PC-9 (cell line): ENCODE data around the gene BIRC5. TPM values are rescaled to one million over a fixed set of nuclear protein-coding genes. Genes with fewer than 3 reads are reported as not detected.

ENCODE experiments used
- BruUV-seq: library from RNA; stranded (reverse); fragments of 400-500 nt; replicated peaks from 2 replicates; lab custom pipeline; 2021; lab: Mats Ljungman, UMichigan
- CTCF ChIA-PET: fragments of 300-600 bp; sonication (Branson Sonifier 250); formaldehyde crosslinking; loops from one replicate; lab custom pipeline; 2022; ENCODE audit warnings: antibody characterized with exemption; lab: Charles Lee
- POLR2A ChIA-PET: fragments of 300-600 bp; sonication (Branson Sonifier 250); formaldehyde crosslinking; loops from one replicate; lab custom pipeline; 2022; ENCODE audit warnings: antibody characterized with exemption; ENCODE audit not compliant: unreplicated experiment; lab: Charles Lee
- DNase-seq, 2 experiments: peaks; one replicate each; pipeline versions ENCODE4 v3.0.0 to v3.0.0-alpha.2; 2015 to 2022; ENCODE audit warnings: mixed read lengths in 1 of 2
- H2AFZ ChIP-seq: fragments of 200-600 bp; sonication (generic); 2 replicates; pipeline ENCODE4 v1.8.1; 2017; ENCODE audit warnings: antibody characterized with exemption
- H3F3A ChIP-seq: fragments of 200-600 bp; sonication (generic); 2 replicates; pipeline ENCODE4 v1.8.1; 2017; ENCODE audit warnings: antibody characterized with exemption, mild to moderate bottlenecking, low read depth; ENCODE audit not compliant: insufficient read depth
- H3K27ac ChIP-seq: fragments of 200-600 bp; sonication (generic); 2 replicates; pipeline ENCODE4 v1.6.1; 2016; ENCODE audit warnings: mixed run types
- H3K27me3 ChIP-seq: fragments of 200-600 bp; sonication (generic); 2 replicates; pipeline ENCODE4 v1.6.1; 2016; ENCODE audit warnings: low read depth, mixed run types; ENCODE audit not compliant: insufficient read depth
- H3K36me3 ChIP-seq: fragments of 200-600 bp; sonication (generic); 2 replicates; pipeline ENCODE4 v1.6.1; 2016; ENCODE audit warnings: low read depth, mixed run types
- H3K4me1 ChIP-seq: fragments of 200-600 bp; sonication (generic); replicated peaks from 2 replicates; pipeline ENCODE4 v1.6.1; 2016; ENCODE audit warnings: mixed run types; ENCODE audit not compliant: insufficient read depth
- H3K4me2 ChIP-seq: fragments of 200-600 bp; sonication (generic); 2 replicates; pipeline ENCODE4 v1.6.1; 2017; ENCODE audit warnings: mixed run types
- H3K4me3 ChIP-seq: fragments of 200-600 bp; sonication (generic); 2 replicates; pipeline ENCODE4 v1.6.1; 2016; ENCODE audit warnings: mixed run types
- H3K79me2 ChIP-seq: fragments of 200-600 bp; sonication (generic); 2 replicates; pipeline ENCODE4 v1.6.1; 2017; ENCODE audit warnings: low read depth, mixed run types
- H3K9me2 ChIP-seq: fragments of 200-600 bp; sonication (generic); 2 replicates; pipeline ENCODE4 v1.8.1; 2017; ENCODE audit warnings: mild to moderate bottlenecking; ENCODE audit not compliant: insufficient read depth
- H3K9me3 ChIP-seq: fragments of 200-600 bp; sonication (generic); 2 replicates; pipeline ENCODE4 v1.8.1; 2016; ENCODE audit warnings: low read depth; ENCODE audit not compliant: insufficient read depth
- H4K20me1 ChIP-seq: fragments of 200-600 bp; sonication (generic); 2 replicates; pipeline ENCODE4 v1.8.1; 2017; ENCODE audit not compliant: insufficient read depth
- EZH2 ChIP-seq: fragments of 200-600 bp; sonication (generic); IDR thresholded peaks from 2 replicates; pipeline ENCODE4 v1.8.0; 2017; ENCODE audit warnings: antibody characterized with exemption, low read depth
- intact Hi-C: fragments of 100-400 bp; cut with micrococcal nuclease; formaldehyde crosslinking; loops from one replicate; pipeline ENCODE4 v1.10.0; 2022; ENCODE audit not compliant: unreplicated experiment
- total RNA-seq: library from RNA; stranded (reverse); gene quantifications from 2 replicates; pipeline ENCODE4 v1.2.3, GENCODE V29; 2021
- TF ChIP-seq, protein P1 (sequence below): fragments of 200-600 bp; sonication (generic); conservative IDR thresholded peaks from 2 replicates; pipeline ENCODE4 v1.6.1; 2017; ENCODE audit warnings: mixed run types, antibody characterized with exemption, mild to moderate bottlenecking, moderate library complexity

Gene BIRC5
- total RNA-seq, 1 experiment from 2014 or later: 91.0 TPM

GRCh38 chr17:78202666-78203065 is 11.4 kb upstream of the BIRC5 start:
- H3K4me3 ChIP-seq: no peak overlapping the region
- POLR2A ChIA-PET: no interaction called here
- no peak overlapping the region for H2AFZ ChIP-seq
- no peak overlapping the region for H3K27ac ChIP-seq
- H4K20me1 ChIP-seq: no peaks in the 10 kb centered on the region
- H3K36me3 ChIP-seq: no peaks in the 10 kb centered on the region
- H3F3A ChIP-seq: peaks cover 14% of the 10 kb centered on the region
- H3K9me3 ChIP-seq: no peaks in the 10 kb centered on the region
- H3K79me2 ChIP-seq: no peaks in the 10 kb centered on the region
- intact Hi-C loops: no loop called here
- TF ChIP-seq, protein P1, sequence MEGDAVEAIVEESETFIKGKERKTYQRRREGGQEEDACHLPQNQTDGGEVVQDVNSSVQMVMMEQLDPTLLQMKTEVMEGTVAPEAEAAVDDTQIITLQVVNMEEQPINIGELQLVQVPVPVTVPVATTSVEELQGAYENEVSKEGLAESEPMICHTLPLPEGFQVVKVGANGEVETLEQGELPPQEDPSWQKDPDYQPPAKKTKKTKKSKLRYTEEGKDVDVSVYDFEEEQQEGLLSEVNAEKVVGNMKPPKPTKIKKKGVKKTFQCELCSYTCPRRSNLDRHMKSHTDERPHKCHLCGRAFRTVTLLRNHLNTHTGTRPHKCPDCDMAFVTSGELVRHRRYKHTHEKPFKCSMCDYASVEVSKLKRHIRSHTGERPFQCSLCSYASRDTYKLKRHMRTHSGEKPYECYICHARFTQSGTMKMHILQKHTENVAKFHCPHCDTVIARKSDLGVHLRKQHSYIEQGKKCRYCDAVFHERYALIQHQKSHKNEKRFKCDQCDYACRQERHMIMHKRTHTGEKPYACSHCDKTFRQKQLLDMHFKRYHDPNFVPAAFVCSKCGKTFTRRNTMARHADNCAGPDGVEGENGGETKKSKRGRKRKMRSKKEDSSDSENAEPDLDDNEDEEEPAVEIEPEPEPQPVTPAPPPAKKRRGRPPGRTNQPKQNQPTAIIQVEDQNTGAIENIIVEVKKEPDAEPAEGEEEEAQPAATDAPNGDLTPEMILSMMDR: no peak
- no peak for TF ChIP-seq EZH2
- no peaks in the 10 kb centered on the region for H3K9me2 ChIP-seq
- H3K4me1 ChIP-seq: no peaks in the 10 kb centered on the region; the same call in 1 of the 2 replicates
- BruUV-seq: no TSS peak
- H3K27me3 ChIP-seq: no peaks in the 10 kb centered on the region
- CTCF ChIA-PET: interaction anchor here (0.7 kb wide), 1 partner anchor 42 kb away, joined by 13 read pairs; no protein-coding TSS in a partner anchor
- no peak for DNase-seq
- no peak overlapping the region for H3K4me2 ChIP-seq

DNA sequence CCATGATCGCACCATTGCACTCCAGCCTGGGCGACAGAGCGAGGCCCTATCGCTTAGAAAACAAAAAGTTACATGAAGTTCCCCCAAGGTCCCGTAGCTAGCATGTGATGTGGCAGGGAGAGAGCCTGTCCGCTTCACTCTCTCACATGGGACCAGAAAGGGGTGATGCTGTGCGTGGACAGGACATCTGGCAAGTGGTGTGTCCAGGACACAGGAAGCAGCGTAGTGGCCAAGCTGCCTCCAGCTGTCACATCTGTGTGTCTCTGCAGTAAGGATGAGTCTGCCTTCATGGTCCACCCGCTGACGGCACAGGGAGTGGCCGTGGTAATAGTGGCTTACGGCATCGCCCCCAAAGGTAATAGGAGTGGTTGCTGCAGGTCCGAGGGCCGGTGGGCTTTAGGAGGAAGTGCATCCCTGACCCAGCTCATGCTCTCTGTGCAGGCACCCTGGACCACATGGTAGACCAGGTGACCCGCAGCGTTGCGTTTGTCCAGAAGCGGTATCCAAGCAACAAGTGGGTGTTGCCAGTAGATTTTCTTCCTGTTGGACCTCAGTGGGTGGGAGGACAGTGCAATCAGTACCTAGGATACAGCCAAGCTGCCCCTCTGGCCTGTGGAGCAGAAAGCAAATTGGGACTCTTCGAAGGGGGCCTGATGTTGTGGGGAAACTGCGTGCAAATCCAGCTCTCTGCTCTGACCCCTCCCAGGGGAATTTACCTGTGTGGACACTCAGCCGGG is 9.5 kb upstream of the BIRC5 start:
- H3K36me3 ChIP-seq: no peaks in the 10 kb centered on the region
- ChIA-PET CTCF (no interaction called here), POLR2A (no interaction called here)
- H3K4me3 ChIP-seq: no peak overlapping the region
- H3K4me2 ChIP-seq: no peak overlapping the region
- no peaks in the 10 kb centered on the region for H3K9me2 ChIP-seq
- no peaks in the 10 kb centered on the region for H3K4me1 ChIP-seq
- no peaks in the 10 kb centered on the region for H3K9me3 ChIP-seq
- H3F3A ChIP-seq: peaks cover 8% of the 10 kb centered on the region
- intact Hi-C loops: no loop called here
- H4K20me1 ChIP-seq: no peaks in the 10 kb centered on the region
- no TSS peak for BruUV-seq
- H3K27me3 ChIP-seq: no peaks in the 10 kb centered on the region
- H3K27ac ChIP-seq: no peak overlapping the region
- no peak for DNase-seq
- H2AFZ ChIP-seq: no peak overlapping the region
- no peak for TF ChIP-seq EZH2
- TF ChIP-seq, protein P1: no peak
- H3K79me2 ChIP-seq: no peaks in the 10 kb centered on the region

DNA sequence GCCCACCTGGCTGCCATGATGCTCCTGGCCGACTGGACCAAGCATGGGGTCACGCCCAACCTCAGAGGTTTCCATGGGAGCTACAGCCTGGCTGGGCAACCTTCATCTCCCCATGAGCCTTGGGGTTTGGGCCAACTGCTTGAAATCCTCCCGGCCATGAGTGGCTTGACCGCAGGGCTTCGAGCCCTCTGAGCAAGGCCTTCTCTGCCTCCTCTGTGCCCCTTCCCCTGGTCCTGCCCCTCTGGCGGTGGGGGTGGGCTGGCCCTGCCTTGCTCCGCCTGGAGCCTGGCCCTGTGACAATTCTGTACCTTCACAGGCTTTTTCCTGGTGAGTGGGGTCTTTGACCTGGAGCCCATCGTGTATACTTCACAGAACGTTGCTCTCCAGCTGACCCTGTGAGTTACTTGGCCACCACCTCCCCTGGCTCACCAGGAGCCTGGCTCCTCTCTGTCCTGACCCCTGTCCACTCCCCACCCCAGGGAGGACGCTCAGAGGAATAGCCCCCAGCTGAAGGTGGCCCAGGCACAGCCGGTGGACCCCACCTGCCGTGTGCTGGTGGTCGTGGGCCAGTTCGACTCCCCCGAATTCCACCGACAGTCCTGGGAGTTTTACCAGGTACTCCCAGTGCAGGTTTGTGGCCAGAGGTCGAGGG is 8.8 kb upstream of the BIRC5 start:
- no peak for DNase-seq
- Histone ChIP-seq H4K20me1 (no peaks in the 10 kb centered on the region), H2AFZ (no peak overlapping the region), H3F3A (peaks cover under 1% of the 10 kb centered on the region), H3K79me2 (no peaks in the 10 kb centered on the region), H3K9me3 (no peaks in the 10 kb centered on the region), H3K4me1 (no peaks in the 10 kb centered on the region), H3K27me3 (no peaks in the 10 kb centered on the region), H3K27ac (no peak overlapping the region), H3K36me3 (no peaks in the 10 kb centered on the region), H3K9me2 (no peaks in the 10 kb centered on the region), H3K4me3 (no peak overlapping the region), H3K4me2 (no peak overlapping the region)
- TF ChIP-seq, protein P1: no peak
- TF ChIP-seq EZH2: no peak
- ChIA-PET POLR2A (no interaction called here), CTCF (no interaction called here)
- BruUV-seq: no TSS peak
- intact Hi-C loops: no loop called here
